Panc1 (cell line): ENCODE data around the gene TPRG1L.

Source experiments
- CTCF ChIP-seq: fragments of 450-650 bp; IDR thresholded peaks from 2 replicates; pipeline ENCODE4 v1.5.1; 2017; ENCODE audit warnings: mild to moderate bottlenecking
- POLR2AphosphoS5 ChIP-seq: IDR thresholded peaks from 2 replicates; pipeline ENCODE4 v1.6.1; 2012; ENCODE audit warnings: mild to moderate bottlenecking, low read depth, low read length, moderate library complexity
- SIN3A ChIP-seq: IDR thresholded peaks from 2 replicates; pipeline ENCODE4 v1.6.1; 2012; ENCODE audit warnings: low read depth, mild to moderate bottlenecking, low read length, moderate library complexity, borderline replicate concordance; ENCODE audit not compliant: insufficient read depth
- TCF7L2 ChIP-seq: IDR thresholded peaks from 2 replicates; pipeline ENCODE4 v1.6.1; 2011; ENCODE audit warnings: mild to moderate bottlenecking, low read depth, low read length, inconsistent platforms

GRCh38 chr1:3618881-3619671, 5.7 kb upstream of the TPRG1L start:
- TF ChIP-seq CTCF: peak; percentile 93
- TF ChIP-seq POLR2AphosphoS5: no peak
- TF ChIP-seq SIN3A: no peak
- no peak for TF ChIP-seq TCF7L2
